Measurements from ENCODE around the gene ARHGAP10.
"Not testable (repeated sequence)": the region's sequence is repeated elsewhere in the genome, so short reads cannot be mapped to it uniquely, and the experiment has no call there.

Gene ARHGAP10

DNA sequence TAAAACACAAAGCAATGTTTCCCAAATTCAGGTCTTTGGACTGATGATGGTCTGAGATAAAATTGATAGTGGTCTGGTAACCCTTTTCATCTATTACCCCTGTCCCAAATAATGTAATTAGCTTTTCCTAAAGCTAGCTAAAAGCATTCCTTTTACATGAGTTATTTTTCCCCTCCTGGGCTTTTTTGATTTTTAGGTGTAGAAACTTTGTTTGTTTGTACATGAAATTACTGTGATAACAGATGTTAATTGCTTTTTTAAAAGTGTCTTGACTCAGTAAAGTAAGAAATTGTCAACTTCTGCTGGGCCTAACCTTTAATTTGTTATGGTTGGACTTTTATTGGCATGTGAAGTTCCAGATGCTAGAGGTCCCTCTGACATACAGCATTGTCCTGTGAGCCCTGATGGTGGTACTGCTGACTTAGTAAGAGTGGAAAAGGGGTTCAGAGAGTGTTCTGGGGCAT is 145.5 kb downstream of the ARHGAP10 start:
- TF ChIP-seq, protein P1, sequence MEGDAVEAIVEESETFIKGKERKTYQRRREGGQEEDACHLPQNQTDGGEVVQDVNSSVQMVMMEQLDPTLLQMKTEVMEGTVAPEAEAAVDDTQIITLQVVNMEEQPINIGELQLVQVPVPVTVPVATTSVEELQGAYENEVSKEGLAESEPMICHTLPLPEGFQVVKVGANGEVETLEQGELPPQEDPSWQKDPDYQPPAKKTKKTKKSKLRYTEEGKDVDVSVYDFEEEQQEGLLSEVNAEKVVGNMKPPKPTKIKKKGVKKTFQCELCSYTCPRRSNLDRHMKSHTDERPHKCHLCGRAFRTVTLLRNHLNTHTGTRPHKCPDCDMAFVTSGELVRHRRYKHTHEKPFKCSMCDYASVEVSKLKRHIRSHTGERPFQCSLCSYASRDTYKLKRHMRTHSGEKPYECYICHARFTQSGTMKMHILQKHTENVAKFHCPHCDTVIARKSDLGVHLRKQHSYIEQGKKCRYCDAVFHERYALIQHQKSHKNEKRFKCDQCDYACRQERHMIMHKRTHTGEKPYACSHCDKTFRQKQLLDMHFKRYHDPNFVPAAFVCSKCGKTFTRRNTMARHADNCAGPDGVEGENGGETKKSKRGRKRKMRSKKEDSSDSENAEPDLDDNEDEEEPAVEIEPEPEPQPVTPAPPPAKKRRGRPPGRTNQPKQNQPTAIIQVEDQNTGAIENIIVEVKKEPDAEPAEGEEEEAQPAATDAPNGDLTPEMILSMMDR (conservative IDR thresholded peaks at IDR 0.05; ENCODE audit: low read depth, low read length): no peak
- no peak overlapping the region for H3K4me3 ChIP-seq (IDR thresholded peaks at IDR 0.05; ENCODE audit: insufficient read depth, low read depth, low read length)
- H3K4me1 ChIP-seq (ENCODE audit: low read depth, poor library complexity, severe bottlenecking): no peaks in the 10 kb centered on the region
- no peak overlapping the region for H3K27ac ChIP-seq
- no peaks in the 10 kb centered on the region for H3K27me3 ChIP-seq (ENCODE audit: insufficient read depth, low read depth)
- H3K36me3 ChIP-seq (ENCODE audit: insufficient read depth): peaks cover 3% of the 10 kb centered on the region; the same call in 1 of the 2 replicates
- no peaks in the 10 kb centered on the region for H3K79me2 ChIP-seq (ENCODE audit: insufficient read depth, low read depth)
- no peak overlapping the region for H2AFZ ChIP-seq (ENCODE audit: low read depth)
- H4K20me1 ChIP-seq (ENCODE audit: insufficient read depth): no peaks in the 10 kb centered on the region
- no peak overlapping the region for H3K9ac ChIP-seq
- H3K4me2 ChIP-seq: no peak overlapping the region

DNA sequence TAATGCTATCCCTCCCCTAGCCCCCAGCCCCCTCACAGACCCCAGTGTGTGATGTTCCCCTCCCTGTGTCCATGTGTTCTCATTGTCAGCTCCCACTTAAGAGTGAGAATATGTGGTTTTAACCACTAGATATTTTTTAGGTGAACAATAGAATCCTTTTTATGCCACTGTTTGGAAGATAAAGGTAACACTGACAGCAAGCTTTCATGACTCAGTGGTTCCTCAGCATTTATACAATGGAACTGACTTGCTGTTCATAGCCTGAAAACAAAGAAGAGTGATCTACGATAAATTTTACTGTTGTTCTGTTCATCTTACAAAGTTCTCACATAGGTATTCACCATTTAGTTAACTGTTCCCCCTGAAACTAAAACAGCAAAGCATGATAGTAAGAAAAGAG is 147.8 kb downstream of the ARHGAP10 start:
- Histone ChIP-seq H3K4me2 (no peak overlapping the region), H4K20me1 (ENCODE audit: insufficient read depth) (no peaks in the 10 kb centered on the region), H2AFZ (ENCODE audit: low read depth) (no peak overlapping the region), H3K4me3 (IDR thresholded peaks at IDR 0.05; ENCODE audit: insufficient read depth, low read depth, low read length) (no peak overlapping the region), H3K4me1 (ENCODE audit: low read depth, poor library complexity, severe bottlenecking) (no peaks in the 10 kb centered on the region), H3K79me2 (ENCODE audit: insufficient read depth, low read depth) (no peaks in the 10 kb centered on the region), H3K27ac (no peak overlapping the region), H3K27me3 (ENCODE audit: insufficient read depth, low read depth) (no peaks in the 10 kb centered on the region), H3K9ac (no peak overlapping the region), H3K36me3 (ENCODE audit: insufficient read depth) (no peaks in the 10 kb centered on the region; the same call in 1 of the 2 replicates)
- TF ChIP-seq, protein P1 (conservative IDR thresholded peaks at IDR 0.05; ENCODE audit: low read depth, low read length): no peak

DNA sequence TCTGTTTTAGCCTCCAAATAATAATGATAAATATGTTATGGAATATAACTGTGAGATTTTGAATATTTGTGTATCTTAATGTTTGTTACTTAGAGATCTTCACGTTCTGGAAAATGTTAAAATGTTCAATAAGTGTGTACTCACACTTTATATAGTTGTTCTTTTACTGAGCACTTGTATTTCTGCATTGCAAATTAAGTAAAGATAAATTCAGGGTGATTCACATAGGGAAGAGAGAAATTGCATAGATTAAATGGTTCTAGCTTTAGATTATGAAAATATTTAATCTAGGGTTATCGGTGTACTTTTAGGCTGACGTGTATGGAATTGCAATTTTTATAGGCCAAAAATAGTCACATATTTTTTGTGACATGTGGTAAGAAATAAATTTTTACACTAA is 148.6 kb downstream of the ARHGAP10 start:
- no peak overlapping the region for H3K27ac ChIP-seq

DNA sequence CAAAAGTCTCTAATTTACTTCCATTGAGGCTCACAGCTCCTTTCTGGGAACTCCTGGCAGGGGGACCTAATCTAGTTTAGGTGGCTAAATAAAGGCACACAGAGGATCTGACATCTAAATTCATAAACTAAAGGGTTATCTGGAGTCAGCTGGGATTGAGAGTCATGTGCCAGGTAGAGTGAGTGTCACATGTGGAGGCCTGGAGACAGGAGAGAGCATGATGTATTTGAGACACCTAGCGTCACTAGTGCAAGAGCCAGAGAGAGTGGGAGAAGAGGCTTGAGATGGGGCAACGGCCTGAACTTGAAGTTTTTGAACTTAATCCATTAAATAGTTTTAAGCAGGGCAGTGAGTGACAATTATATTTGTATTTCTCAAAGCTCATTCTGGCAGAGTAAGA is 152.6 kb downstream of the ARHGAP10 start:
- no peaks in the 10 kb centered on the region for H3K27me3 ChIP-seq (ENCODE audit: insufficient read depth, low read depth)
- no peak overlapping the region for H3K4me3 ChIP-seq (IDR thresholded peaks at IDR 0.05; ENCODE audit: insufficient read depth, low read depth, low read length)
- no peaks in the 10 kb centered on the region; the same call in 1 of the 2 replicates for H3K36me3 ChIP-seq (ENCODE audit: insufficient read depth)
- no peaks in the 10 kb centered on the region for H3K4me1 ChIP-seq (ENCODE audit: low read depth, poor library complexity, severe bottlenecking)
- H4K20me1 ChIP-seq (ENCODE audit: insufficient read depth): no peaks in the 10 kb centered on the region
- no peak overlapping the region for H3K9ac ChIP-seq
- TF ChIP-seq, protein P1 (conservative IDR thresholded peaks at IDR 0.05; ENCODE audit: low read depth, low read length): no peak
- no peak overlapping the region for H3K27ac ChIP-seq
- H3K79me2 ChIP-seq (ENCODE audit: insufficient read depth, low read depth): no peaks in the 10 kb centered on the region
- no peak overlapping the region for H2AFZ ChIP-seq (ENCODE audit: low read depth)
- H3K4me2 ChIP-seq: no peak overlapping the region

More for the DNA sequence above, 148.6 kb downstream of the ARHGAP10 start:
- H3K4me1 ChIP-seq (ENCODE audit: low read depth, poor library complexity, severe bottlenecking): no peaks in the 10 kb centered on the region
- no peaks in the 10 kb centered on the region for H4K20me1 ChIP-seq (ENCODE audit: insufficient read depth)
- H3K4me3 ChIP-seq (IDR thresholded peaks at IDR 0.05; ENCODE audit: insufficient read depth, low read depth, low read length): no peak overlapping the region
- no peaks in the 10 kb centered on the region for H3K27me3 ChIP-seq (ENCODE audit: insufficient read depth, low read depth)
- no peak overlapping the region for H2AFZ ChIP-seq (ENCODE audit: low read depth)
- TF ChIP-seq, protein P1 (conservative IDR thresholded peaks at IDR 0.05; ENCODE audit: low read depth, low read length): no peak
- no peak overlapping the region for H3K9ac ChIP-seq
- H3K4me2 ChIP-seq: no peak overlapping the region
- H3K79me2 ChIP-seq (ENCODE audit: insufficient read depth, low read depth): no peaks in the 10 kb centered on the region
- no peaks in the 10 kb centered on the region; the same call in 1 of the 2 replicates for H3K36me3 ChIP-seq (ENCODE audit: insufficient read depth)

DNA sequence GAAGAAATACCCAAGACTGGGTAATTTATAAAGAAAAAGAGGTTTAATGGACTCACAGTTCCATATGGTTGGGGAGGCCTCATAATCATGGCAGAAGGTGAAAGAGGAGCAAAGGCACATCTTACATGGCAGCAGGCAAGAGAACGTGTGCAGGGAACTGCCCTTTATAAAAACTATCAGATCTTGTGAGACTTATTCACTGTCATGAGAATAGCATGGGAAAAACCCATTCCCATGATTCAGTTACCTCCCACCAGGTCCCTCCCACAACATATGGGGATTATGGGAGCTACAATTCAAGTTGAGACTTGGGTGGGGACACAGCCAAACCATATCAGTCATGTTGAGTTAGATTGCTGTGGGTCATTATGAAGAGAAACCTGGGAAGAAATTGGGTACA is 153.3 kb downstream of the ARHGAP10 start:
- H3K36me3 ChIP-seq (ENCODE audit: insufficient read depth); H3K9ac ChIP-seq; H3K27ac ChIP-seq; H4K20me1 ChIP-seq (ENCODE audit: insufficient read depth); H3K4me2 ChIP-seq; H3K79me2 ChIP-seq (ENCODE audit: insufficient read depth, low read depth); H3K4me3 ChIP-seq (IDR thresholded peaks at IDR 0.05; ENCODE audit: insufficient read depth, low read depth, low read length); H3K27me3 ChIP-seq (ENCODE audit: insufficient read depth, low read depth); H3K4me1 ChIP-seq (ENCODE audit: low read depth, poor library complexity, severe bottlenecking); H2AFZ ChIP-seq (ENCODE audit: low read depth): not testable (repeated sequence)

Measured in KMS-11 (cell line).